ENCODE data around the gene MYH7B. TPM values are rescaled to one million over a fixed set of nuclear protein-coding genes. Genes with fewer than 3 reads are reported as not detected.

Gene MYH7B
- total RNA-seq, 1 experiment from 2014 or later = 0.52 TPM

GRCh38 chr20:34974246-34974645 is 18.6 kb downstream of the MYH7B start:
- CTCF ChIA-PET = interaction anchor here (0.7 to 1.1 kb wide), 4 partner anchors 12 to 1947 kb away, joined by 3 to 10 read pairs (median 6); no protein-coding TSS in a partner anchor
- Mint-ChIP-seq H3K9me3 (ENCODE audit: low read depth, unreplicated experiment) (no peaks in the 10 kb centered on the region), H3K36me3 (ENCODE audit: insufficient read depth, unreplicated experiment) (peaks cover 5% of the 10 kb centered on the region), H3K27me3 (ENCODE audit: unreplicated experiment) (peaks cover 59% of the 10 kb centered on the region), H3K4me3 (ENCODE audit: low read depth, unreplicated experiment) (no peak overlapping the region), H3K27ac (ENCODE audit: unreplicated experiment) (no peak overlapping the region), H3K4me1 (ENCODE audit: low read depth, unreplicated experiment) (no peaks in the 10 kb centered on the region)
- intact Hi-C loops (cut with micrococcal nuclease; ENCODE audit: unreplicated experiment) = no loop called here
- no peak for DNase-seq
- no peak for TF ChIP-seq CTCF (IDR thresholded peaks at IDR 0.05; ENCODE audit: unreplicated experiment)
- BruUV-seq (replicated peaks) = no TSS peak

GRCh38 chr20:34976286-34976685 is 20.6 kb downstream of the MYH7B start:
- H3K9me3 Mint-ChIP-seq (ENCODE audit: low read depth, unreplicated experiment) = no peaks in the 10 kb centered on the region
- no peak overlapping the region for H3K4me3 Mint-ChIP-seq (ENCODE audit: low read depth, unreplicated experiment)
- peaks cover 5% of the 10 kb centered on the region for H3K36me3 Mint-ChIP-seq (ENCODE audit: insufficient read depth, unreplicated experiment)
- no TSS peak for BruUV-seq (replicated peaks)
- DNase-seq = no peak
- intact Hi-C loops (cut with micrococcal nuclease; ENCODE audit: unreplicated experiment) = no loop called here
- no peak for TF ChIP-seq CTCF (IDR thresholded peaks at IDR 0.05; ENCODE audit: unreplicated experiment)
- peaks cover 59% of the 10 kb centered on the region for H3K27me3 Mint-ChIP-seq (ENCODE audit: unreplicated experiment)
- CTCF ChIA-PET = interaction anchor here (0.6 to 0.7 kb wide), 2 partner anchors 96 to 100 kb away, joined by 3 to 5 read pairs; no protein-coding TSS in a partner anchor
- no peaks in the 10 kb centered on the region for H3K4me1 Mint-ChIP-seq (ENCODE audit: low read depth, unreplicated experiment)
- H3K27ac Mint-ChIP-seq (ENCODE audit: unreplicated experiment) = no peak overlapping the region

GRCh38 chr20:34977365-34978091 is 21.9 kb downstream of the MYH7B start:
- Mint-ChIP-seq H3K4me3 (ENCODE audit: low read depth, unreplicated experiment) (no peak overlapping the region), H3K27ac (ENCODE audit: unreplicated experiment) (no peak overlapping the region), H3K27me3 (ENCODE audit: unreplicated experiment) (peaks cover 46% of the 10 kb centered on the region), H3K36me3 (ENCODE audit: insufficient read depth, unreplicated experiment) (peaks cover 5% of the 10 kb centered on the region), H3K9me3 (ENCODE audit: low read depth, unreplicated experiment) (no peaks in the 10 kb centered on the region), H3K4me1 (ENCODE audit: low read depth, unreplicated experiment) (no peaks in the 10 kb centered on the region)
- CTCF ChIA-PET = interaction anchor here (0.5 to 0.6 kb wide), 2 partner anchors 12 to 119 kb away, joined by 3 to 4 read pairs; no protein-coding TSS in a partner anchor
- intact Hi-C loops (cut with micrococcal nuclease; ENCODE audit: unreplicated experiment) = no loop called here
- no TSS peak for BruUV-seq (replicated peaks)
- DNase-seq = no peak
- TF ChIP-seq CTCF (IDR thresholded peaks at IDR 0.05; ENCODE audit: unreplicated experiment) = no peak

GRCh38 chr20:34978092-34978744 is 22.6 kb downstream of the MYH7B start:
- TF ChIP-seq CTCF (IDR thresholded peaks at IDR 0.05; ENCODE audit: unreplicated experiment) = no peak
- no peak for DNase-seq
- Mint-ChIP-seq H3K27ac (ENCODE audit: unreplicated experiment) (no peak overlapping the region), H3K4me1 (ENCODE audit: low read depth, unreplicated experiment) (no peaks in the 10 kb centered on the region), H3K27me3 (ENCODE audit: unreplicated experiment) (peaks cover 41% of the 10 kb centered on the region), H3K4me3 (ENCODE audit: low read depth, unreplicated experiment) (no peak overlapping the region), H3K36me3 (ENCODE audit: insufficient read depth, unreplicated experiment) (peaks cover 5% of the 10 kb centered on the region), H3K9me3 (ENCODE audit: low read depth, unreplicated experiment) (no peaks in the 10 kb centered on the region)
- CTCF ChIA-PET = no interaction called here
- intact Hi-C loops (cut with micrococcal nuclease; ENCODE audit: unreplicated experiment) = no loop called here
- no TSS peak for BruUV-seq (replicated peaks)
